ENCODE data around the gene SLC27A4.

DNA sequence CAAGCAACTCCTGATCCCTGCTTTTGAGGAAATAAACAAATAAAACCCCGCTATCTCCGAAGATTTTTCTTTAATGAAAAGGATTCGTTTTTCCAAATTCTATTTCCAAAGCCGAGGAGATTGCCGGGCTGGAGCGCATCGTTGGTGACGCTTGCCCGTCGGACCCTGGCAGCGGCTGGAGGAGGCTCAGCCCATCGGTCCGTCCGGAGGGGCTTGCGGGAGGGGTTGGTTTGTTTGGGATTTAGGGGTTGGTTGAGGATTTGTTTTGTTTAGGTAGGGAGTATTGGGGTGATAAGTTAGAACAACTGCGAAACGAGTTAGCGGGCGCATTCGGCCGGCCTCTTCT lies 51.6 kb downstream of the SLC27A4 start:
- no peak for TF ChIP-seq EZH2 (IDR thresholded peaks at IDR 0.05; ENCODE audit: borderline replicate concordance, low read length)
- TF ChIP-seq CTCF (conservative IDR thresholded peaks at IDR 0.05 in 1 of 2, IDR thresholded peaks at IDR 0.05 in 1 of 2; ENCODE audit: extremely low read depth in 1 of 2, insufficient read depth in 1 of 2, low read depth in 1 of 2, low read length in 2 of 2): no peak
